ENCODE results near the gene CERS6. TPM values are rescaled to one million over a fixed set of nuclear protein-coding genes. Genes with fewer than 3 reads are reported as not detected.

CERS6 gene
- polyA plus RNA-seq, 1 donor (not counting 4 experiments of a cell fraction or from before 2014, with no cell fraction given), result 19.5 TPM

DNA sequence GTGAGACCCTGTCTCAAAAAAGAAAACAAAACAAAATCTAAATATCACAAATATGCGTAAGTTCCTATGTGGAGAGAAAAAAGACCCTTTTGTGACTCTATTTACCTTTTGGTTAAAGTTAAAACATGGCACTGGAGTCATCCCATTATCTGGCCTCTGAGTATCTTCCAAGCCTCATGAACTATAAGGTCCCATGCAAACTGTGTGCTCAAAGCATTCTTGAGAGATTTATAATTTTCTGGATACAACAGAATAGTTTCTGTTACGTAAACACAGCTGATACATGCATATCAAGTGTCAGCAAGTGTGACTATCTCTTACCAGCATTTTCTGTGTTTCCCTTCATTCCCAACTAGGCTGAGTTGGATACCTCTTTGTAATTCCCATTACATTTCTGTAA lies 337.5 kb downstream of the CERS6 start:
- Histone ChIP-seq H3K9me3 (ENCODE audit: control insufficient read depth, low read depth, low read length) (no peaks in the 10 kb centered on the region), H3K27ac (ENCODE audit: control insufficient read depth, insufficient read depth, low read length) (no peak overlapping the region), H3K4me2 (ENCODE audit: control insufficient read depth, extremely low read depth, insufficient read depth, low read depth, low read length) (no peak overlapping the region), H2AFZ (ENCODE audit: control insufficient read depth, low read length) (no peak overlapping the region), H4K20me1 (ENCODE audit: control insufficient read depth, extremely low read depth, insufficient read depth, low read length) (no peaks in the 10 kb centered on the region), H3K79me2 (ENCODE audit: control insufficient read depth, insufficient read depth, low read length) (no peaks in the 10 kb centered on the region), H3K36me3 (ENCODE audit: control insufficient read depth in 2 of 2, extremely low read depth in 1 of 2, insufficient read depth in 2 of 2, low read length in 2 of 2) (no peaks in the 10 kb centered on the region), H3K27me3 (ENCODE audit: control insufficient read depth, extremely low read depth, insufficient read depth, low read length) (peaks cover 5% of the 10 kb centered on the region), H3K9ac (ENCODE audit: control insufficient read depth, extremely low read depth, insufficient read depth, low read length) (no peak overlapping the region), H3K4me3 (ENCODE audit: control insufficient read depth in 2 of 3, extremely low read depth in 1 of 3, insufficient read depth in 2 of 3, low read depth in 1 of 3, low read length in 3 of 3) (no peak overlapping the region), H3K4me1 (ENCODE audit: control insufficient read depth, extremely low read depth, insufficient read depth, low read length) (no peaks in the 10 kb centered on the region), H3K9me1 (ENCODE audit: control insufficient read depth, extremely low read depth, insufficient read depth, low read length) (no peaks in the 10 kb centered on the region)
- no peak for DNase-seq (ENCODE audit: low read depth, low spot score)
- dilution Hi-C loops (cut with MboI; ENCODE audit: extremely low pct_ligation_motif_present, low sequenced_read_pairs), result no loop called here
- no peak for TF ChIP-seq EZH2 (IDR thresholded peaks at IDR 0.05; ENCODE audit: low read length)
- TF ChIP-seq, protein P1, sequence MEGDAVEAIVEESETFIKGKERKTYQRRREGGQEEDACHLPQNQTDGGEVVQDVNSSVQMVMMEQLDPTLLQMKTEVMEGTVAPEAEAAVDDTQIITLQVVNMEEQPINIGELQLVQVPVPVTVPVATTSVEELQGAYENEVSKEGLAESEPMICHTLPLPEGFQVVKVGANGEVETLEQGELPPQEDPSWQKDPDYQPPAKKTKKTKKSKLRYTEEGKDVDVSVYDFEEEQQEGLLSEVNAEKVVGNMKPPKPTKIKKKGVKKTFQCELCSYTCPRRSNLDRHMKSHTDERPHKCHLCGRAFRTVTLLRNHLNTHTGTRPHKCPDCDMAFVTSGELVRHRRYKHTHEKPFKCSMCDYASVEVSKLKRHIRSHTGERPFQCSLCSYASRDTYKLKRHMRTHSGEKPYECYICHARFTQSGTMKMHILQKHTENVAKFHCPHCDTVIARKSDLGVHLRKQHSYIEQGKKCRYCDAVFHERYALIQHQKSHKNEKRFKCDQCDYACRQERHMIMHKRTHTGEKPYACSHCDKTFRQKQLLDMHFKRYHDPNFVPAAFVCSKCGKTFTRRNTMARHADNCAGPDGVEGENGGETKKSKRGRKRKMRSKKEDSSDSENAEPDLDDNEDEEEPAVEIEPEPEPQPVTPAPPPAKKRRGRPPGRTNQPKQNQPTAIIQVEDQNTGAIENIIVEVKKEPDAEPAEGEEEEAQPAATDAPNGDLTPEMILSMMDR (optimal IDR thresholded peaks at IDR 0.05 in 1 of 3, IDR thresholded peaks at IDR 0.05 in 1 of 3, conservative IDR thresholded peaks at IDR 0.05 in 1 of 3; ENCODE audit: extremely low read depth in 1 of 3, insufficient read depth in 2 of 3, low read length in 3 of 3), result no peak
- FAIRE-seq, result no peak

DNA sequence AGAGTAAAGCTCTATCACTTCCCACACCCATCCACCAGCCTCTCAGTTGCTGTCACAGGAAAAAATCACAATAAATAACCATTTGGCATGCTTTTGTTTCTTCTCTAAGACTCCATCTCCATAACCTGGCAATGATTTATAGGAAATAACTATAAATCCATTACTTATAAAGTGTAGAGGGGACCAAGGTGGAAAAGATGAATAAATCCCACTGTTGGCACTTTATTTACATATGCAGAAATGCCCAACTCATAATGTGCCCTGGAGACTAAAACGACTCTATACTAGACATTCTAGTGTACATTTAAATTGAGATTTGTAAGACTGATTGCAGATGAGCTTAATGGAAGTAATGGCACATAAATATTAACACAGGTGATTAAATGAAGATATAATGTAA lies 338.9 kb downstream of the CERS6 start:
- dilution Hi-C loops (cut with MboI; ENCODE audit: extremely low pct_ligation_motif_present, low sequenced_read_pairs), result no loop called here
- Histone ChIP-seq H4K20me1 (ENCODE audit: control insufficient read depth, extremely low read depth, insufficient read depth, low read length) (no peaks in the 10 kb centered on the region), H3K36me3 (ENCODE audit: control insufficient read depth in 2 of 2, extremely low read depth in 1 of 2, insufficient read depth in 2 of 2, low read length in 2 of 2) (no peaks in the 10 kb centered on the region), H3K9me1 (ENCODE audit: control insufficient read depth, extremely low read depth, insufficient read depth, low read length) (no peaks in the 10 kb centered on the region), H3K27me3 (ENCODE audit: control insufficient read depth, extremely low read depth, insufficient read depth, low read length) (no peaks in the 10 kb centered on the region), H3K27ac (ENCODE audit: control insufficient read depth, insufficient read depth, low read length) (no peak overlapping the region), H3K4me3 (ENCODE audit: control insufficient read depth in 2 of 3, extremely low read depth in 1 of 3, insufficient read depth in 2 of 3, low read depth in 1 of 3, low read length in 3 of 3) (no peak overlapping the region), H3K9ac (ENCODE audit: control insufficient read depth, extremely low read depth, insufficient read depth, low read length) (no peak overlapping the region), H3K4me2 (ENCODE audit: control insufficient read depth, extremely low read depth, insufficient read depth, low read depth, low read length) (no peak overlapping the region), H3K4me1 (ENCODE audit: control insufficient read depth, extremely low read depth, insufficient read depth, low read length) (no peaks in the 10 kb centered on the region), H2AFZ (ENCODE audit: control insufficient read depth, low read length) (no peak overlapping the region), H3K9me3 (ENCODE audit: control insufficient read depth, low read depth, low read length) (no peaks in the 10 kb centered on the region), H3K79me2 (ENCODE audit: control insufficient read depth, insufficient read depth, low read length) (no peaks in the 10 kb centered on the region)
- TF ChIP-seq, protein P1 (optimal IDR thresholded peaks at IDR 0.05 in 1 of 3, IDR thresholded peaks at IDR 0.05 in 1 of 3, conservative IDR thresholded peaks at IDR 0.05 in 1 of 3; ENCODE audit: extremely low read depth in 1 of 3, insufficient read depth in 2 of 3, low read length in 3 of 3), result no peak
- no peak for TF ChIP-seq EZH2 (IDR thresholded peaks at IDR 0.05; ENCODE audit: low read length)
- FAIRE-seq (no peak), DNase-seq (ENCODE audit: low read depth, low spot score) (no peak)
